Sciatic nerve (tissue), 2 donors: ENCODE data around the gene OSBPL3. TPM values are rescaled to one million over a fixed set of nuclear protein-coding genes. Genes with fewer than 3 reads are reported as not detected.

Experiments used
- ATAC-seq: fragments of 200-7000 bp; cut with Tn5 transposase; one replicate; pipeline ENCODE4 v1.9.1; 2020; ENCODE audit warnings: mild to moderate bottlenecking, moderate library complexity
- DNase-seq: peaks from one replicate; pipeline ENCODE4 v3.0.0-alpha.2; 2020; ENCODE audit warnings: low spot score
- intact Hi-C: fragments of 100-400 bp; cut with DNase I; formaldehyde crosslinking; loops from one replicate; pipeline ENCODE4 v1.14.2; 2022
- total RNA-seq: library from RNA; stranded (reverse); fragmentation: NEBNext Ultra II Directional; extraction: Animal tissue kit (Norgen Biotek cat#: 25700); gene quantifications from one replicate; pipeline ENCODE4 v1.2.1, GENCODE V29; 2021
- donor health status: DM: no; HTN: no; CAD: no.
- donor health status: DM: no; HTN: no; CAD: no.

OSBPL3 gene
- total RNA-seq, 1 donor from 2014 or later: 11.0 TPM

DNA sequence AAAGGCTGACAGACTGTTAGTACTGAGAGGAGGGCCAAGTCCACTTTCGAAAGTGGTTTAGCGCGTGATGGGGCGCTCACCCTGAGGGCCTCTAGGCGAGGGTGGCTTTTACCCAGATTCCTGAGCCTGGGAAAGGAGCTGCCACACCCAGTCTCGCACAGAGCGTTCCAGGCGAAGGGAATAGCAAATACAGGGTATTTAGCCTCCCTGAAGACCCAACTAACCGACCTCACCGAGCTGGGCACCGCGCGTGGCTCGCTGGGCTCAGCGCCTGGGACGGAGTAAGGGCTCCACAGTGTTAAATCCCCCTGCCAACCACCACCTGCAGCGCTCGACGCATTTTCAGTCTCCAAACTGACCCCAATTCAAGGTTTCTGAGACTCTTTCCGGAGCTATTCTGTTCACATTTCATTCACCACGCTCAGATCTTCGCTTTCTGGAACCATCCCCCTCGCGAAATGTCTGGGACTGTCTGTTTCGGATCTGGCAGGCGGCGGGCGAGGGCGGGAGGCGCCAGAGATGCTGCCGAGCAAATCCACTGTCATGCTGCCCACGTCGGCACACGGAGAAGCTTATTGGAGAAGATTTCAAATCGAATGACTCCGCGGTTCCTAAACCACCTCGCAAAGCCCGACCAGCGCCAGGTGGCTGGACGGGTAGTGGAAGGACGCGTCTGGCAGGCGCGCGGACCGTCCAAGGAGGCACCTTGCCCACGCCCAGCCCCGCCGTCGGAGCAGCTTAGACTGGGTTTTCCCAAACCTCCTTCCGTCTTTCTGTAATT is 1.4 kb upstream of the OSBPL3 start:
- intact Hi-C loops: no loop called here
- peak; percentile 23 for ATAC-seq
- peak; percentile 67 for DNase-seq

GRCh38 chr7:24980534-24981170 is 674 bp upstream of the OSBPL3 start:
- no peak for DNase-seq
- peak; percentile 46 for ATAC-seq
- intact Hi-C loops: no loop called here

DNA sequence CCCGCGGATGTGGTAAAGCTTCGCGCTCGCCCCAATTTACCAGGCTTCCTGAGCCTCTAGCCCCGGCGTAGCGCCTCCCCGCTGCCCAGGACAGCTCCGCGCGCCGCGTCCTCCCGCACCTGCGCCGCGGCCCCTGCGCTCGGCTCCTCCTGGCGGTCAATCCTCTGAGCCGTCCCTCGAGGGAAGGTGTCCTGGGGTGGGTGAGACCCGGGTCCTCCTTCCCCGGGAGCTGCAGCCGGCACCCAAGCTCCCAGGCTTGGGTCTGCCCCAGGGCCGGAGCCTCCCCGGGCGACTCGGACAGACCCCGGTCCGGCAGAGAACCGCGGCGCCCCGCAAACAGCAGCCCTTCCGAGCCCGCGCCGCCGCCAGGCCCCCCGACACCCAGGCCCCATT is 512 bp downstream of the OSBPL3 start:
- ATAC-seq: peak; percentile 6
- peak; percentile 78 for DNase-seq
- intact Hi-C loops: no loop called here

DNA sequence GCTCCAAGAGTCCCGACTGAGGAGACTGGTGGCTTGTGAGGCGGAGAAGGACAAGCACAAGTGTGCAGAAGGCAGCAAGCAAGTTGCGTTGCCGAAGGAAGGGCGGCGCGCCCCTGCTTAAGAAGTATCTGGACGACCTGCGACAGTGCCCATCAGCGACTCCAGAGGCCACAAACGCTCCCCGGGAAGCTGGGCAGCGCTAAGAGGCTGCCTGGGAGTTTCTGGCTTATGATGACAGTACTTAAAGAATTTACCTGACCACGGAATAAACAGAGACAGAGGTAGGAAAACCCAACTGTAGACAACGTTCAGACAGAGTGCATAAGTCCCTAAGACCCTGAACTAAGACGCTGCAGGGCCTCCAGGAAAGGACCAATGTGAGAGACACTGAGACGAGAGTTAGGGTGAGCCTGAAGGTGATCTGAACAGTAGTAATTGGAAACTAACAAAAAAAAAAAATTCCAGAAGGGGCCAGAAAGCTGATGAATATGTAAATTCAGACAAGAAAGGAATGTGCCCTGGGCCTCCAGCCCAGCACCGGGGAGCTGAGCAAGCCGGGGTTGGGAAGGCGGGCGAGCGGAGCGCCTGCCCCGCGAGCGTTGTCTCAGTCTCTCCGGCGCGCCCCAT is 1.0 kb downstream of the OSBPL3 start:
- no peak for DNase-seq
- intact Hi-C loops: no loop called here
- no peak for ATAC-seq

GRCh38 chr7:24975644-24976260 is 4.2 kb downstream of the OSBPL3 start:
- intact Hi-C loops: no loop called here
- DNase-seq: no peak
- no peak for ATAC-seq

DNA sequence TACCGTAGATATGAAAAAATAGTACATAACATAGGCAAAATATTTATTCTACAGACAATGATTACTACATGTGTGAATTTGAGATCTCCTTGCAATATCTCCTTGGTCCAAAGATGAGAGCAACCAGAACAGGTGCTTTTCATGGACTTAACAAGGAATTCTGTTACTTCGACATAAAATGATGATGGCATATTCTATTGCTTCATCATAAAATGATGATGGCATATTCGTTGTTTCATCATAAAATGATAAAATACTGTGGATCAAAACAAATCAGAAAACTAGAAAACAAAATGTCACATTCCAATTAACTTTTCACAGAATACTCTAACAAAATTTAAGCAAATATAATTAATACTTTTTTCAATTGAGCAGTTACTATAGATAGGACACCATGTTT is 4.8 kb downstream of the OSBPL3 start:
- no peak for ATAC-seq
- intact Hi-C loops: no loop called here
- no peak for DNase-seq

DNA sequence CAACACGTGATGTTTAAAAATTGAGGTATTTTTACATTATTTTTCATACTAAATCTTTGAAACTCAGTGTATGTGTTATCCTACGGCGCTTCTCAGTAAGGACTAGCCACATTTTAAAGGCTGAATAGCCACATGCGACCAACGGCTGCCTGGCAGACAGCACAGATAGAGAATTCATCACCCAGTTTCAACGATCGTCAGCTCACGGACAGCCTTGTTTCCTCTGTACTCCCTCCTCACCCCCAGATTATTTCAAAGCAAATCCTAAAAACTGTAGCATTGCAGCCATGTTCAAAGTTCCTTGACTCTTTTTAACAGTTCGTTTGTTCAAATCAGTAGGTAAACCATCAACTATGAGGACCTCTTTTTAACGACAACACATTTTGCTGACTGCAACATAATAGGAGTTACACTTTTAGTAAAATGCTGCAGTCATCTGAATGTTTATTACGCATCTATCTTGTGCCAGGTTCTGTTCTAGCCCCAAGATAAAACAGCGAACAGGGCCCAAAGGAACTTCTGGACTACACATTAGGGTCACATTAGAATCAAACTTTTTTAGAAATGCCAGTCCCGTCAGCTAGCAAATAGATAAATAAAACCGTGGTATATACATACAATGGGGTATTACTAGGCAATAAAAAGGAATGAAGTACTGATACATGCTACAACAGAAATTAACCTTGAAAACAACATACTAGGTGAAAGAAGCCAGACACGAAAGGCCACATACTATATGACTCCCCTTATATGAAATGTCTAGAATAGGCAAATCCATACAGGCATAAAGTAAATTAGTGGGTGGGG is 5.7 kb downstream of the OSBPL3 start:
- no peak for DNase-seq
- intact Hi-C loops: no loop called here
- ATAC-seq: no peak

DNA sequence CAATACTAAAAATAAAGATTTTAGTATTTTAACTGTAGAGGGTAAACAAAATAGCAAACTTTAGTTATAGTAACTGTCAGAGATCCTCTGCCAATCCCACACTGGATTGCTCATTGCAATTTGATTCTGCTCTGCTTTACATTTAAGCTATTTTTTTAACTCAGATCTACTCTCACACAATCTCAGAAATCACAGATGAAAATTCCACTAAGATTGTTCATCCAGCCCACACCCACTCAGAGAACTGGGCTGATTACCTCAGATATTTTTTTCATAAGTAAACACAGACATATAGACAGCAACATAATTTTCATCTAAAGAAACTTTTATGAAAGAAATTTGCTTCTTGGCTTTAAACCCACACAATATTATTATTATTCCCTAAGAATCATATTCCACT is 7.0 kb downstream of the OSBPL3 start:
- no peak for DNase-seq
- intact Hi-C loops: no loop called here
- no peak for ATAC-seq

DNA sequence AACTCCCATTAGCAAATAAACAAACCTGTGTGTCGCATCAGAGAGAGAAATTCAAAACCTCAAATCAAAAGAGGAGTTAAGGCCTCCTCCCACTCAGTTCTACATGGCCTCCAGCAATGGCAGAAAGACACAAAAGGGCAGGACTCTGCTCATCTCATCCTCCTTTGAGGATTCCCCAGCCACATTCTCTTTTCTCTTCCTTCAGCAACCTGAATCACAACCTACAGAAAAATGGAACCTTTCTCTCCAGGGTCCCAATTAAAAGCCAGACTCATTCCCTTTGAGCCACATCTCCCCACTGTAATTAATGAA is 7.9 kb downstream of the OSBPL3 start:
- DNase-seq (no peak), ATAC-seq (no peak)
- intact Hi-C loops: no loop called here

- no peak for DNase-seq
- ATAC-seq: no peak
- intact Hi-C loops: no loop called here
These were observed 8.4 kb downstream of the OSBPL3 start for GRCh38 chr7:24971333-24972165.

- intact Hi-C loops: no loop called here
- ATAC-seq (no peak), DNase-seq (no peak)
These were observed 9.3 kb downstream of the OSBPL3 start for GRCh38 chr7:24970676-24971075.

DNA sequence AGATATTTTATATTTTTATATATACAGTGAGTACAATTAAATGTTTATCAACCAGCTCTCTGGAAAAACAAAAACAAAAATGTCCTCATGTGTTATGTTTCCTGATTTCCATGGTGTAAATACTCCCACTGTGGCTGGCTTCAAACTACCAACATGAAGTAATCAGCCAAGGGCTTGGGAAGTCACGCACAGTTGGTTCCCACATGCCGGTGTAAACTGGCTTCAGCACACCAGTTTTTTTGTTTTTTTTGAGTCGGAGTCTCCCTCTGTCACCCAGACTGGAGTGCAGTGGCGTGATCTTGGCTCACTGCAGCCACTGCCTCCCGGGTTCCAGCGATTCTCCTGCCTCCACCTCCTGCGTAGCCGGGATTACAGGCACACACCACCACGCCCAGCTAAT is 11.8 kb downstream of the OSBPL3 start:
- no peak for DNase-seq
- intact Hi-C loops: no loop called here
- ATAC-seq: no peak

GRCh38 chr7:24967696-24968095 is 12.3 kb downstream of the OSBPL3 start:
- ATAC-seq (no peak), DNase-seq (no peak)
- intact Hi-C loops: no loop called here

GRCh38 chr7:24966802-24967201 is 13.2 kb downstream of the OSBPL3 start:
- intact Hi-C loops: no loop called here
- DNase-seq: no peak
- ATAC-seq: no peak

GRCh38 chr7:24965831-24966708 is 13.9 kb downstream of the OSBPL3 start:
- intact Hi-C loops: no loop called here
- DNase-seq (no peak), ATAC-seq (peak; percentile 52)

DNA sequence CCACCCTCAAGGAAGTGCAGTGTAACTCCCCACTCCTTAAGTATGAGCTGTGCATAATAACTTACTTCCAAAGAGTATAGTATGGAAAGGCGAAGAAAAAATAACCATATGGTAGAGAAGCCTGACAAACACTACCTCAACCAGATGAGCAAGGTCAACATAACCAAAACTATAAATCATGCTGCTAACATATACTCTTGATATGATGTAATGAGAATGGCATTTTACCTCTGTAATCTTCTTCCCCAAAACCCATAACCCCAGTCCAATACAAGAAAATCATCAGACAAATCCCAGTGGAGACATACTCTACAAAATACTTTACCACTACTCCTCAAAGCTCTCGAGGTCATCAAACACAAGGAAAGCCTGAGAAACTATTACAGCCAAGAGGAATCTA is 15.8 kb downstream of the OSBPL3 start:
- no peak for DNase-seq
- intact Hi-C loops: no loop called here
- no peak for ATAC-seq

GRCh38 chr7:24963218-24963617 is 16.8 kb downstream of the OSBPL3 start:
- ATAC-seq: peak; percentile 88
- intact Hi-C loops: no loop called here

More at GRCh38 chr7:24963218-24963617, 16.8 kb downstream of the OSBPL3 start:
- DNase-seq: peak; percentile 66
